ENCODE results near the gene ZRSR2.

DNA sequence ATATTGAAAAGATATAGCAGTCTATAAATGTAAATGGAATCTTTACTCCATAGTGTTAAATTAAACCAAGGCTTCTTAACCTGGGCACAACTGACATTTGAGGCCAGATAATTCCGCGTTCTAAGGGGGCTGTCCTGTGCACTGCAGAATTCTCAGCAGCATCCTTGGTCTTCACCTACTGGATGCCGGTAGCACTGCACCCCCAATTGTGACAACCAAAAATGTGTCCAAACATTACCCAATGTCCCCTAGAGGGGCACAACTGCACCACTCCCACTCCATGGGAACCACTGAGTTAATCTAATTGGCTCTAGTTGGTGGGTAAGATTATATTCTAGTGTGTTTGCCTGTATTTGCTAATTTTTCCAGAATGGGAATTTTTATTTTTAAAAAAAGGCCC lies 47.7 kb downstream of the ZRSR2 start:
- TF ChIP-seq, protein P1, sequence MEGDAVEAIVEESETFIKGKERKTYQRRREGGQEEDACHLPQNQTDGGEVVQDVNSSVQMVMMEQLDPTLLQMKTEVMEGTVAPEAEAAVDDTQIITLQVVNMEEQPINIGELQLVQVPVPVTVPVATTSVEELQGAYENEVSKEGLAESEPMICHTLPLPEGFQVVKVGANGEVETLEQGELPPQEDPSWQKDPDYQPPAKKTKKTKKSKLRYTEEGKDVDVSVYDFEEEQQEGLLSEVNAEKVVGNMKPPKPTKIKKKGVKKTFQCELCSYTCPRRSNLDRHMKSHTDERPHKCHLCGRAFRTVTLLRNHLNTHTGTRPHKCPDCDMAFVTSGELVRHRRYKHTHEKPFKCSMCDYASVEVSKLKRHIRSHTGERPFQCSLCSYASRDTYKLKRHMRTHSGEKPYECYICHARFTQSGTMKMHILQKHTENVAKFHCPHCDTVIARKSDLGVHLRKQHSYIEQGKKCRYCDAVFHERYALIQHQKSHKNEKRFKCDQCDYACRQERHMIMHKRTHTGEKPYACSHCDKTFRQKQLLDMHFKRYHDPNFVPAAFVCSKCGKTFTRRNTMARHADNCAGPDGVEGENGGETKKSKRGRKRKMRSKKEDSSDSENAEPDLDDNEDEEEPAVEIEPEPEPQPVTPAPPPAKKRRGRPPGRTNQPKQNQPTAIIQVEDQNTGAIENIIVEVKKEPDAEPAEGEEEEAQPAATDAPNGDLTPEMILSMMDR (IDR thresholded peaks at IDR 0.05), result no peak
- TF ChIP-seq POLR2A (IDR thresholded peaks at IDR 0.05) (no peak), EP300 (IDR thresholded peaks at IDR 0.05) (no peak)
